Heart right ventricle (tissue), 16 donors: ENCODE measurements around the gene PKD1L1. TPM values are rescaled to one million over a fixed set of nuclear protein-coding genes. Genes with fewer than 3 reads are reported as not detected.

Source experiments
- ATAC-seq, 8 donors: fragments of 200-7000 bp; cut with Tn5 transposase; one replicate each; pipeline ENCODE4 v1.9.1; 2020; ENCODE audit warnings: mild to moderate bottlenecking in 8 of 8, moderate library complexity in 8 of 8, moderate number of reproducible peaks in 1 of 8
- DNase-seq, 2 donors: peaks; one replicate each; pipeline ENCODE4 v3.0.0-alpha.2; 2020
- H3K27ac ChIP-seq, 10 donors: fragments of 200-600 bp; sonication (generic) in 2 of 10; one replicate each; pipeline versions ENCODE4 v1.5.0 to v1.8.0; 2020 to 2022; ENCODE audit warnings: mild to moderate bottlenecking in 3 of 10
- H3K27me3 ChIP-seq, 7 donors: fragments of 200-600 bp; one replicate each; pipeline ENCODE4 v1.8.0; 2021 to 2022; ENCODE audit warnings: mild to moderate bottlenecking in 2 of 7
- H3K36me3 ChIP-seq, 9 donors: fragments of 200-600 bp; sonication (generic) in 1 of 9; one replicate each; pipeline versions ENCODE4 v1.5.0 to v1.8.0; 2020 to 2022; ENCODE audit warnings: mild to moderate bottlenecking in 2 of 9
- H3K4me1 ChIP-seq, 9 donors: fragments of 200-600 bp; sonication (generic) in 1 of 9; one replicate each; pipeline versions ENCODE4 v1.5.0 to v1.8.0; 2020 to 2022; ENCODE audit warnings: mild to moderate bottlenecking in 4 of 9
- H3K4me3 ChIP-seq, 10 donors: fragments of 200-600 bp; sonication (generic) in 2 of 10; one replicate each; pipeline versions ENCODE4 v1.5.0 to v1.8.0; 2020 to 2022; ENCODE audit warnings: mild to moderate bottlenecking in 7 of 10, moderate library complexity in 2 of 10
- H3K9me3 ChIP-seq, 11 donors: fragments of 200-600 bp in 10 of 11; sonication (generic) in 2 of 11; one replicate each; pipeline versions ENCODE4 v1.5.0 to v1.8.0; 2013 to 2022; ENCODE audit warnings: mild to moderate bottlenecking in 2 of 11, control low read depth in 1 of 11, moderate library complexity in 1 of 11
- WGBS, 2 donors: extraction: QIAGEN DNeasy Blood & Tissue Kit; methylation state at CpG; one replicate each; pipeline ENCODE4 v1.1.7; 2013; ENCODE audit warnings: inconsistent platforms in 1 of 2; 5-methylcytosine and 5-hydroxymethylcytosine counted together
- intact Hi-C, 10 donors: fragments of 100-400 bp; cut with DNase I; formaldehyde crosslinking; loops; one replicate each; pipeline versions ENCODE4 v1.11.1 to v1.14.2; 2022
- polyA plus RNA-seq, 2 donors: library from polyadenylated mRNA; stranded (reverse); fragments of 200-250 nt; gene quantifications; one replicate each; pipeline ENCODE4 v1.2.3, GENCODE V29; 2013
- total RNA-seq, 10 donors: library from RNA; stranded (reverse); fragmentation: NEBNext Ultra II Directional in 3 of 10; extraction: Animal tissue kit (Norgen Biotek cat#: 25700) in 3 of 10; gene quantifications; one replicate each; pipeline versions ENCODE4 v1.2.1 to v1.2.4, GENCODE V29; 2021 to 2023
- TF ChIP-seq, protein P1 (sequence below), 9 donors: fragments of 200-600 bp; sonication (generic) in 2 of 9; IDR thresholded peaks; one replicate each; pipeline versions ENCODE4 v1.5.0 to v1.8.0; 2021 to 2022; ENCODE audit warnings: antibody characterized with exemption in 9 of 9, mild to moderate bottlenecking in 5 of 9, moderate library complexity in 1 of 9
- donor health status: Arrhythmogenic right ventricular cardiomyopathy.
- donor health status: ischemic (EF 13 %, LVEDD 7.1; RV severe dilation, severe dysfunction).
- donor health status: healthy with polysubstance abuse.
- donor health status: DM: no; HTN: yes; CAD: no.
- donor health status: DM: no; HTN: no; CAD: no.
- donor health status: ischemic (EF 25% LVEDD 6.9; RV normal size, moderate dysfunction).
- donor health status: ischemic (EF 25% LVEDD 5.7; RV mildly dilated, moderate dysfunction).
- donor health status: healthy.
- donor health status: DM: yes; HTN: yes; CAD: no.
- donor health status: Ischemic cardiomyopathy.
- donor health status: ischemic (EF 35%, LVEDD 5.7; RV mildly dilated, moderate dysfunction).
- donor health status: nonischemic (EF 11% LVEDD 7.7; RV severe dilation, severe dysfunction).
- donor health status: DM: yes; HTN: yes; CAD: no.
- donor health status: PGD.
- donor health status: ischemic (EF 29% LVEDD 5.4; RV normal size, mild dysfunction).
- donor health status: nonischemic (EF 23%, LVEDD 6.1; RV moderate dilation, normal function).

The PKD1L1 gene
- total and polyA plus RNA-seq, 12 donors: 1.5 to 4.7 (median 2.4) TPM

DNA sequence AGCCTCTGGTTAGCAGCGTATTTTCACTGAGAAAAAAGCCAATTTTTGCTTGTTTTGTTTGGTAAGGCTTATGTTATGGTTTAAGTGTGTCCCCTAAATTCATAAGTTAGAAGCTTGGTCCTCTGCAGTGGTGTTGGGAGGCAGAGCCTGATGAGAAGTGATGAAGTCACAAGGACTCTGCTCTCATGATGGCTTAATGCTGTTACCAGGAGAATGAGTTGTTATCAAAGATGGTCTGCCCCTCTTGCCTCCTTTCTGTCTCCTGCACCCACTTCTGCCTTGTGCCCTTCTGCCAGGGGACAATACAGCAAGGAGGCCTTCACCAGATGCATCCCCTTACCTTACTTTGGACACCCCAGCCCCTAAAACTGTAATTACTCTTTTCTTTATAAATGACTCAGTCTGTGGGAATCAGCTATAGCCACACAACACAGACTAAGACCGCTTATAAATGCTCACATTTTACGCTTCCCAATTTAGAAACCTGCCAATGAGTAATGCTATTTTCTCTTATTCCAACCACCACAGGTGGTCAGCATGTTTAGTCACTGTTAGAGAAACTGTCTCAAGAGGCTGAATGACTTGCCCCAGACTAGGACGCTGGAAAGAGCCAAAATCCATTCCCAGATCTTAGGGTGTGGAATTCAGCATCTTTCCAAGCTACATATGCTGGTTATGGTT, 6.1 kb upstream of the PKD1L1 start:
- WGBS, 2 donors: 89 to 92% methylated on average over 4 of the region's 4 CpGs
- H3K4me3 ChIP-seq: no peak overlapping the region
- H3K9me3 ChIP-seq: no peaks in the 10 kb centered on the region
- peaks cover 3 to 35% (median 19%) of the 10 kb centered on the region in 9 donors for H3K4me1 ChIP-seq
- ATAC-seq: no peak
- intact Hi-C loops: no loop called here
- peaks cover 0 to 53% (median 13%) of the 10 kb centered on the region in 9 donors for H3K36me3 ChIP-seq
- DNase-seq: no peak
- TF ChIP-seq, protein P1, sequence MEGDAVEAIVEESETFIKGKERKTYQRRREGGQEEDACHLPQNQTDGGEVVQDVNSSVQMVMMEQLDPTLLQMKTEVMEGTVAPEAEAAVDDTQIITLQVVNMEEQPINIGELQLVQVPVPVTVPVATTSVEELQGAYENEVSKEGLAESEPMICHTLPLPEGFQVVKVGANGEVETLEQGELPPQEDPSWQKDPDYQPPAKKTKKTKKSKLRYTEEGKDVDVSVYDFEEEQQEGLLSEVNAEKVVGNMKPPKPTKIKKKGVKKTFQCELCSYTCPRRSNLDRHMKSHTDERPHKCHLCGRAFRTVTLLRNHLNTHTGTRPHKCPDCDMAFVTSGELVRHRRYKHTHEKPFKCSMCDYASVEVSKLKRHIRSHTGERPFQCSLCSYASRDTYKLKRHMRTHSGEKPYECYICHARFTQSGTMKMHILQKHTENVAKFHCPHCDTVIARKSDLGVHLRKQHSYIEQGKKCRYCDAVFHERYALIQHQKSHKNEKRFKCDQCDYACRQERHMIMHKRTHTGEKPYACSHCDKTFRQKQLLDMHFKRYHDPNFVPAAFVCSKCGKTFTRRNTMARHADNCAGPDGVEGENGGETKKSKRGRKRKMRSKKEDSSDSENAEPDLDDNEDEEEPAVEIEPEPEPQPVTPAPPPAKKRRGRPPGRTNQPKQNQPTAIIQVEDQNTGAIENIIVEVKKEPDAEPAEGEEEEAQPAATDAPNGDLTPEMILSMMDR (IDR thresholded peaks at IDR 0.05): no peak
- H3K27me3 ChIP-seq: no peaks in the 10 kb centered on the region
- H3K27ac ChIP-seq: no peak overlapping the region

DNA sequence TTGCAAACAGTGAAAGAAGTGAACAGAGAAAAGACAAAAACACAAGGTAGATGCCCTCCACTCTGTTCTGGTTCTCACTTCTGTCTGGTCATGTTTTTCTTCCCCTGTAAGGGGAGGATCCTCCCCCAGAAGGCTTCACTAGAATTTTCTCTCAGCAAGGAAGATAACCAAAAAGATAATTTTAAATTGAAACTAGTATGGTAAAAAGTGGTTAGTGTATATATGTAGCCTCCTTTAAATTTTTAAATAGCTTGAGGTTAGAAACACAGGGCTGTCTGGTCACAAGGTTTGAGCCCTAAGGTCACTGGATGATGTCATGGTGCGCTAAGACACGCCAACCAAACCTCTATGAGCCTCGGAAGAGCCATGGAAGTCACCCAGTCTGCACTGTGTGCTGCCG, 5.6 kb upstream of the PKD1L1 start:
- H3K27me3 ChIP-seq: no peaks in the 10 kb centered on the region
- TF ChIP-seq, protein P1 (IDR thresholded peaks at IDR 0.05): no peak
- H3K36me3 ChIP-seq: peaks cover 0 to 53% (median 13%) of the 10 kb centered on the region in 9 donors
- no peak overlapping the region for H3K4me3 ChIP-seq
- ATAC-seq: no peak
- DNase-seq: no peak
- intact Hi-C loops: no loop called here
- no peak overlapping the region for H3K27ac ChIP-seq
- 92 to 96% methylated on average over 4 of the region's 4 CpGs for WGBS, 2 donors
- peaks cover 3 to 41% (median 20%) of the 10 kb centered on the region in 9 donors for H3K4me1 ChIP-seq
- no peaks in the 10 kb centered on the region for H3K9me3 ChIP-seq

DNA sequence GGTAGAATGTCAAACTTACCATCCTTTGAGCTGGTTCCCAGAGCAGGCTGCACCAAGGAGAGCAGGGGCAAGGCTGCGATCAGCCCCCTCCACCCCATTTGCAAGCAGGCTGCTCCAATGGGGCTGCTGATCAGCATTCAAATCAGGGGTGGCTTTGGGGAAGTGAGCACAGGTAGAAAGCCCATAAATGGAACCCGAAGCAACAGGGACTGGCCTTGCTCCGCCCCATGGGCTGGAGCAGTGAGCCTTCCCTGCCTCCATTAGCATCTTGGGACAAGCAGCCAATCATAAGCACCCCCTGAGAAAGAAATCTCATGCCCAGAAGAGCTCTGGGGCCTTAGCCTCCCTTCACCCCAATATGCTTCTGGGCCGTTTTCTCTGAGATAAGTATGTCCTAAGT, 4.0 kb upstream of the PKD1L1 start:
- TF ChIP-seq, protein P1 (IDR thresholded peaks at IDR 0.05): no peak
- Histone ChIP-seq H3K4me3 (no peak overlapping the region), H3K27ac (peak overlapping the region in 4 of 10 donors; percentile 38 to 97 (median 86)), H3K36me3 (peaks cover 0 to 40% (median 5%) of the 10 kb centered on the region in 9 donors), H3K9me3 (no peaks in the 10 kb centered on the region), H3K27me3 (no peaks in the 10 kb centered on the region), H3K4me1 (peaks cover 3 to 57% (median 25%) of the 10 kb centered on the region in 9 donors)
- DNase-seq: no peak
- ATAC-seq: no peak
- 89 to 93% methylated on average over 4 of the region's 4 CpGs for WGBS, 2 donors
- intact Hi-C loops: no loop called here

DNA sequence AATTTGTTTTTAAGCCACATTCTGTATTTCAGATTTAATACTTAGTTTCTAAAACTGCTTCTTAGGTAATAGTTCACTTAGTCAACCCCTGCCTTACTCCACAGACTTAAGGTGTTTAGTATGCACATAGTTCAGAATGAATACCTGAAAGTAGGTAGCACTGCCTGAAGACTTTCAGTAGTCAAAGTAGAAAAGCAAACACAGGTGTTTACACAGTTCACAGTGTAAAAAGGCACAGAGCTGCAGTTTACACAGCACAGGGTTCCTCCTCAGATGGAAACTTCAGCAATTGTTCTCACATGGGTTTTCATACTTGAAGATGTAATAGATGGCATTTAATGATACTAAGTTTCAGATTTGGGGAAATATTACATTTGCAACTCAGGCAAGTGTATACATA, 3.1 kb upstream of the PKD1L1 start:
- ATAC-seq (no peak), DNase-seq (no peak)
- intact Hi-C loops: no loop called here
- Histone ChIP-seq H3K4me1 (peaks cover 3 to 55% (median 17%) of the 10 kb centered on the region in 9 donors), H3K9me3 (no peaks in the 10 kb centered on the region), H3K36me3 (peaks cover 0 to 32% (median 5%) of the 10 kb centered on the region in 9 donors), H3K27me3 (no peaks in the 10 kb centered on the region), H3K4me3 (no peak overlapping the region), H3K27ac (peak overlapping the region in 8 of 10 donors; percentile 8 to 97 (median 60))
- TF ChIP-seq, protein P1 (IDR thresholded peaks at IDR 0.05): no peak
